Measurements from ENCODE around the gene AGAP1.

The AGAP1 gene

DNA sequence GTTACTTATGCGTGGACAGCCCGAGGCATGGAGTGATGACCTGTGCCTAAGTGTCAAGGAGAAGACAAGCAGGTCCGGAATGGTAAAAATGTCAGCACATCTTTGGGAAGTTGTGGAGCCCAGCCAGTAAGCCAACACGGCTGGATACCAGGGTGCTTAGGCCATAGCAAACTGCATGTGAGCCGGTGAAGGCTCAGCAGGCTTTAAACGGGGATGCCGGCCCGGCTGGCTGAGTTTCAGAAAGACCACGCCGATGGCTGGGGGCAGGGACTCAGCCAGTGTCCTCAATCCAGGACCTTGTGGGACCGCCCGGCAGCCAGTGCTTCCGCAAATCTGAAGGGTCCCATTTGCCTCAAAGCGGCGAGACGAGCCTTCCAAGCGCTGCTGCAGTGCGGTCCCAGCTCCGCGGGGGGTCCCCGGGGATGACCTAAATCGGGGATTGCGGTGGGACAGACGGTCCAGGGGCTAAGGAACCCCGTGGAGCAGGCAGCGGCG is 946 bp upstream of the AGAP1 start:
- DNase-seq = no peak

DNA sequence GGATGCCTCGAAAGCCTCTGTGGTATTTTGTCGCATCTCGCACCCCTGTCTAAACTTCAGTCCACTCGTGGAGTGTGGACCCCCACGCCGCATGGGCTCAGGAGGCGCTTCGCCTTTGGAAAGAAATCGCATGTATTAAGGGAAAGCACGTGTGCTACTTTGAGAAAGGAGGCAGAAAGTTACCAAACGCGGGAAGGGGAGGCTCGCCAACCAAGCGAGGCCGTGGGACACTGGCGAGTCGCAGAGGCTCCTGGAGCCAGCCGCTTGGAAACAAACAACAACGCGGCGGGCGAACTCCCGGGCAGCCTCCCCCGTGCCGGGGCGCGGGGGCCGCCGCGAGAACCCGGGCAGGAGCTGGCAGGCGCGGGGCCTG is 455 bp upstream of the AGAP1 start:
- DNase-seq = no peak

GRCh38 chr2:235494716-235495372 is 1.0 kb downstream of the AGAP1 start:
- no peak for DNase-seq

GRCh38 chr2:235495373-235496238 is 1.8 kb downstream of the AGAP1 start:
- DNase-seq = no peak

- no peak for DNase-seq
Measured at GRCh38 chr2:235496239-235496621, 2.4 kb downstream of the AGAP1 start.

DNA sequence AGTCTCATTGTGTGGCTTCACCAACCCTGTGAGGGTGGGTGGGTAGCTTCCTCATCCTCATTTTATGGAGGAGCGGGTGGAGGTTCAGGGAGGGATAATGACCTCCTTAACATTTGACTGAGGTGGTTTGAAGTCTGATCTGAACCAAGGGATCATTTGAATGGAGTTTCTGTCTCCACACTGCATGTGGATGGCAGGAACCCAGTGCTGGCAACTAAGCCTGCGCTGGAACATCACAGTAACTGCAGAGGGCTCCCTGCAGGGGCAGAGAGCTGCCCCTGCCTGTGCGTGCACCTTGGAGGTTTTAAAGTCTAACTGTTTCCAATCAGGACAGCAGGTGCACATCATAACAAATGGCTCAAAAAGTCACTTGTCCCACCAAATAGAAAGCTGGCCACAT is 3.3 kb downstream of the AGAP1 start:
- DNase-seq = no peak

DNA sequence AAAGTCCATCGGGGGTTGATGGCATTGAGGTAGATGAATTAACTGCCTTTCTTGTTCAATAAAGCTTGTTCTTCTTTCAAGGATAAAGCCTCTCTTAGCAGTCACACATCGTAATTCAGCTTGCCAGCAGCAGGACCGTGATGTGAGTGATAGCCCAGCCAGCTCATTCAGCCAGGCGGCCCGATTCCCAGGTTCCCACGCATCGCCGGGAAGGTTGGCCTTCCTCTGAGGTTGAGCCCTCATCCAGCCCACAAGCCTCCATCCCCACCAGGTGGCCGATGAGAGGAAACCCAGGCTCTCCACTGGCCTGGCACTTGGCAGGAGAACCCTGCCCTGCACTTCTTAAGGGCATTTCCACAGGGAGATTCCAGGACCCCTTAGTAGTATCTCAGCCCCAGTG is 4.7 kb downstream of the AGAP1 start:
- no peak for DNase-seq

- DNase-seq = no peak
Measured at GRCh38 chr2:235498946-235499812, 5.3 kb downstream of the AGAP1 start.

GRCh38 chr2:235500110-235500760 is 6.4 kb downstream of the AGAP1 start:
- no peak for DNase-seq

DNA sequence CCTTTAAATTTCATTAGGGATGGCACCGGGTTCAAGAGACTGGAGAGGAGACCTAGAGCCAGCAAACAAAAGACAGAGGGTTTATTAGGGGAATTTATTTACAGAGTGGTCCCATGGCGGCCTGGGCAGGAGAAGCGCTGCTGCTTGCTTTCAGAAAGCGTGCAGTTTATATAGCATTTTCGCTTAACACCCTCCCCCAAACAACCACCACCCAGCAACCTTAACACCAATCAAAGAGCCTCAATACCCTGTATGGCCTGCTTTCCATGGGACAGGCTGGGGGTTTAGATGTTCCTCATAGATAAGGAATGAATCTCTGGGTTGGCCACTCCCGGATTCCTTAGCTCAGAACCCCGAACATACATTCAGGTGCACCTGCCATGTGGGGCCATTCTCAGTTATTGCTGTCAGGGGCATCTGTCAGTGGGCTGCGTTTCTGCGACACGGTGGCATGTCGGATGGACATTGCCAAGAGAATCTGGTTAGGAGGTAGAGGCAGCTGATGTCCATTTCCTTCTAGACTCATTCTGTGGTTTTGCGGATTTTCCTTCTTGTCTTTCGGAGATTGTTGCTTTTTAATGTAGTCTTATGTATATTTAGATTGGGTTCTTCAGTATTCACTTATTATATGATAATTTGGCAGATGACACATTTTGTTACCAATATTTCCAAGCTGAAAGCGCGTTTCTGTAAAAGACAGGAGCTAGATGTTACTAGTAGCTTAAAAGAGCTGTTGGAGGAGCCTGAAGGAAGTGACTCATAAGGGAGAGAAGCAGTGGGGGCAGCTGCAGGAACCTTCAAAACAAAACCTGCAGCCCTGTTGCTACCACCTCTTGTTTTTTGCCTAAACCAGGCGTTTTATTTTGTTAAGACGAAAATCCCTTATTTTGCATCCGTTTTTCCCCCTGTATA is 7.2 kb downstream of the AGAP1 start:
- DNase-seq = no peak

DNA sequence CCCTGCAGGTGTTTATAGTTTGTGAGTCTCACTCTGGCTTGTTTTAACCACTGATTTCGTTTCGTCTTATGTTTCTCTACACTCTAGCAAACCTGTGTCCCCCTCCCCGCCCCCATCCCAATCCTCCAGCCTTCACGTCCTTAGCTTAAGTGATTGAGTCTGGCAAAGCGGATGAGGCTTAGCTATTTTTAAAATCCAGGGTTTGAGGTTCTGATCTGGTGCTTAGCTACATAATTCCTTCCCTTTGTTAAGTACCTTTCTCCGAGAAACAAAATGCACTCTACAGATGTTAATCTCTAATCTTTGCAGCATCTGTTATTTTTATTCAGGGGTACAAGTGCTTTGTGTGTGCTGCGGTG is 7.8 kb downstream of the AGAP1 start:
- DNase-seq = no peak

- DNase-seq = no peak
Measured at GRCh38 chr2:235502336-235502735, 8.5 kb downstream of the AGAP1 start.

DNA sequence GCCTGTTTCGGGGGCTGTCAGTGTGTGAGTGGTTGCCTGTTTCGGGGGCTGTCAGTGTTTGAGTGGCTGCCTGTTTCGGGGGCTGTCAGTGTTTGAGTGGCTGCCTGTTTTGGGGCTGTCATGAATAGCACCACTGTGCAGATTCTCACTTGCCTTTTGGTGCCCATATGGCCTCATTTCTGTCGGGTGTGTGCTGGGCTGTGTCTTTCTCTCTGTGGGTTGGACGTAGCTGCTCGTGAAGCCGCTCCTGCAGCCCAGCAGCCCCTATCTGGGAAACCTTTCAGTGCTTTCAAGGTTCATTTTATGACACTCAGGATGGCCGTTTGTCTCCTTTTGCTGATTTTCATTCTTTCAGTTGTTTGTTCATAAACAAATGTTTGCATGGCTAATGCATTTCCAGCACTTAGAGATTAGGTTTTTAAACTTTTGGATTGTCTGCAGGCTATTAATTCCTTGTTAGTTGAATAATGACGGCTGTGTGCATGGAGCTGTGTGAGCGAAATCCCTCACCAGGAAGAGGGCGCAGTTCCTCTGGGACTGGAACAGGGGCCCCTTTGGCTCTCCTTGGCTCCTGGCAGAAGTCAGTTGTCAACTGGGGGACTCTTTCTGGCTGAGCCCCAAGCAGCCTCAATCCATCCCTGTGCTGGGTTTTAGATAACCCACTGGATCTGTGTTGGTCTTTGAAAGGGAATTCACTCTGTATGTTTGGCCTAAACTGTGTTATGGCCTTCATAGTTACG is 10.8 kb downstream of the AGAP1 start:
- no peak for DNase-seq

- DNase-seq = no peak
Measured at GRCh38 chr2:235505181-235505741, 11.4 kb downstream of the AGAP1 start.

GRCh38 chr2:235506291-235506996 is 12.6 kb downstream of the AGAP1 start:
- no peak for DNase-seq

DNA sequence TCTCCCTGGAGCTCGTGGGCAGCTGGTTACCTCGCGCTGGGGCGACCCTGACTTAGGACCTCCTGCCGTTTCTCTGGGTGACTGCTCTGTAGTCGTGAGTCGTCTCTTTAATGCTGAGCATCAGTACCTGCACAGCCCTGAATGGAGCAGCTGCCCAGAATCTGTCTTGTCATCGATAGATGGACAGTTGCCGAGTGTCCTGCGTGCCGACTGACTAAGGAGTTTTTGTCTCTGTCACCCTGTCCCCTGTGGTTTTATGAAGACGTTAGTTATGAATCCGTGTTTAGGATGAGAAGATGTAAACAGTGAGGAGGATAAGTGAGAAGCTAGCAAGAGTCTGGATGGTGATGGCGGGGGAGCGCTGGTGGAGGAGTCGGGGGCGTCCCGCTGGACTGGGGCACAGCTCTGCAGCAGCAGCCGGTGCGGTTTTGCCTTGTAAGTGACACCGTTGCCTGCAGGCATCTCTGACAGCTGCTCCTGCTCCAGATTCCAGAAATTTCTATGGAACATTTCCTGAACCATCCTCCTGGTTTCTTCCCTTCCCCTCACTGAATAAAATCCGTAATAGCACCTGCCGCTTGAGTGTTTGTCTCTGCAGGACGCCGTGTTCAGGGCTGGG is 13.3 kb downstream of the AGAP1 start:
- DNase-seq = no peak

GRCh38 chr2:235507928-235508327 is 14.1 kb downstream of the AGAP1 start:
- DNase-seq = no peak

DNA sequence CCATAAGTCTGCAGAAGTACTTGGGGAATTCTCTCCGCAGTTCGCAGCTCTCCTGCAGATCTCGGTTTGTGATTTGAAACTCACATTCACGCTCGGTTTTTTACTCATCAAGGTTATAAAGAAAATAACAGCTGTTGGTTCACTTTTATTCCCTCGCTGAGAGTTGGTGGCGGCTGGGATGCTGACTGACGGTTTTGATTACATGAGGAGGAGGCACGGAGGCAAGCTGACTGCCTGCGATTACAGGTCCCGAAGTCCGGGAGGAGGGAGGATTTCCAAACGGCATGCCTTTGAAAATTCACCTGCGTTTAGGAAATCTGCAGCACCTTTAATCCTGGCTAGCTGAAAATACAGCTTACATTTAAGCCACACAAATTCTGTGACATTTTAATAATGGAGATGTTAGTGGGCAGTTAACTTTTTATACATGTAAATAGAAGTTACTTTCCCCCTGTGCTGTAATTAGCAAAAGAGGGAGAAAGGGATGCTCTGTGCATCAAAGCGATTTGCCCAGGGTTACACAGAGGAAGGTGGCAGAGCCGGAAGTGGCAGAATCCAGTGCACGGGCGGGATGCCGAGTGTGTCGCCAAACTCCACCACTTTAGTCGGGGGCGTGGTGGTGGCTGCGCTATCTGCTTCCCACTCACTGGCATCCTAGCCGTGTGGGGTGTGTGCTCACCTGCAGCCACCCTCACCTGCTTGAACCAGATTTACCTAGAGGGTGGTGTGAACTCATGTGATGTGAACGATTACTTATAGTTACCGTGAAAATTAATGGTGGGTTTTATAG is 14.7 kb downstream of the AGAP1 start:
- DNase-seq = no peak

DNA sequence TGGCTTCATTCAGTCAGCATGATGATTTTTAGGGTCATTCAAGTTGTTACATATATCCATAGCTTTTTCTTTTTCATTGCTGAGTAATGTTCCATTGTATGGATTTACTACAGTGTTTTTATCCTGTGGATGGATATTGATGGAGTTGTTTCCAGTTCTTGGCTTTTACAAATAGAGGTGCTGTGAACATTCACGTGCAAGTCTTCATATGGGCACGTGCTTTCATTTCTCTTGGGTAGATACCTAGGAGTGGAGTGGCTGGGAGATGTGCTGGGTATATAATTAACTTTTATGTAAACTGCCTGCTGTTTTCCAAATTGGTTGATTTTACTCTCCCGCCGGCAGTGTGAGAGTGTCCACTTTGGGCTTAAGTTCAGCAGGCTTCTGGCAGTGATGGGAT is 16.5 kb downstream of the AGAP1 start:
- DNase-seq = no peak
